Kidney epithelial cell (primary cell): ENCODE results near the gene CEP162. TPM values are rescaled to one million over a fixed set of nuclear protein-coding genes. Genes with fewer than 3 reads are reported as not detected.

ENCODE experiments used
- DNase-seq: peaks from one replicate; pipeline ENCODE4 v3.0.0-alpha.2; 2010; ENCODE audit warnings: low read depth
- H3K27me3 ChIP-seq: 2 replicates; pipeline ENCODE4 v1.6.0; 2011; ENCODE audit warnings: low read length; ENCODE audit not compliant: control insufficient read depth, insufficient read depth
- H3K36me3 ChIP-seq: 2 replicates; pipeline ENCODE4 v1.5.1; 2011; ENCODE audit warnings: low read length; ENCODE audit not compliant: control insufficient read depth, insufficient read depth
- H3K4me3 ChIP-seq: 2 replicates; pipeline ENCODE4 v1.5.1; 2011; ENCODE audit warnings: low read depth, mild to moderate bottlenecking, control low read depth, low read length
- CTCF ChIP-seq: IDR thresholded peaks from 2 replicates; pipeline ENCODE4 v1.5.1; 2011; ENCODE audit warnings: mild to moderate bottlenecking, moderate library complexity, low read length, control low read depth, inconsistent platforms; ENCODE audit not compliant: insufficient read depth, poor library complexity, severe bottlenecking
- total RNA-seq: library from RNA; depleted of rRNA; stranded (reverse); fragments of >200 nt; gene quantifications from 2 replicates; pipeline ENCODE4 v1.2.3, GENCODE V29; 2015

CEP162 gene
- total RNA-seq, 1 donor from 2014 or later, result 6.3 TPM

GRCh38 chr6:84074988-84075781 is 152.3 kb downstream of the CEP162 start:
- H3K36me3 ChIP-seq, result no peaks in the 10 kb centered on the region
- TF ChIP-seq CTCF, result no peak
- no peaks in the 10 kb centered on the region for H3K27me3 ChIP-seq
- H3K4me3 ChIP-seq, result no peak overlapping the region
- DNase-seq, result no peak

Other genes with a start within 250 kb of the CEP162 start
- not detected in 2 replicates for gene MRAP2, start 193.9 kb downstream of the CEP162 start, total RNA-seq